Karpas-422 (cell line): Measurements from ENCODE around the gene CBX4. TPM values are rescaled to one million over a fixed set of nuclear protein-coding genes. Genes with fewer than 3 reads are reported as not detected.
A peak's percentile ranks its signal among the peaks of the same experiment; 100 is the strongest.

Experiments
- DNase-seq: peaks from one replicate; pipeline ENCODE4 v3.0.0-alpha.2; 2015
- H2AFZ ChIP-seq: fragments of 200-600 bp; sonication (generic); 2 replicates; pipeline ENCODE4 v1.6.1; 2014; ENCODE audit warnings: antibody characterized with exemption, low read length, mixed read lengths
- H3K27ac ChIP-seq: fragments of 200-600 bp; sonication (generic); 2 replicates; pipeline ENCODE4 v1.5.1; 2014; ENCODE audit warnings: mild to moderate bottlenecking, low read length, moderate library complexity
- H3K27me3 ChIP-seq: fragments of 200-600 bp; sonication (generic); 2 replicates; pipeline ENCODE4 v1.6.1; 2014; ENCODE audit warnings: low read length, mixed read lengths
- H3K36me3 ChIP-seq: fragments of 200-600 bp; sonication (generic); 2 replicates; pipeline ENCODE4 v1.6.1; 2014; ENCODE audit warnings: low read length, mixed read lengths; ENCODE audit not compliant: insufficient read depth
- H3K4me1 ChIP-seq: fragments of 200-600 bp; sonication (generic); 2 replicates; pipeline ENCODE4 v1.6.1; 2014; ENCODE audit warnings: mild to moderate bottlenecking, low read length, mixed read lengths
- H3K4me2 ChIP-seq: fragments of 200-600 bp; sonication (generic); 2 replicates; pipeline ENCODE4 v1.6.1; 2014; ENCODE audit warnings: low read length, low read depth, mild to moderate bottlenecking; ENCODE audit not compliant: poor library complexity, severe bottlenecking
- H3K4me3 ChIP-seq: fragments of 200-600 bp; sonication (generic); 2 replicates; pipeline ENCODE4 v1.5.1; 2014; ENCODE audit warnings: mild to moderate bottlenecking, antibody characterized with exemption, low read length, mixed read lengths
- H3K79me2 ChIP-seq: fragments of 200-600 bp; sonication (generic); 2 replicates; pipeline ENCODE4 v1.6.1; 2014; ENCODE audit warnings: mild to moderate bottlenecking, low read length, mixed read lengths
- H3K9ac ChIP-seq: fragments of 200-600 bp; sonication (generic); 2 replicates; pipeline ENCODE4 v1.6.0; 2014; ENCODE audit warnings: low read length
- H3K9me2 ChIP-seq: fragments of 200-600 bp; sonication (generic), shearing (Covaris generic); replicated peaks from 2 replicates; pipeline ENCODE4 v1.6.0; 2014; ENCODE audit warnings: mild to moderate bottlenecking, low read length, moderate library complexity; ENCODE audit not compliant: insufficient read depth
- H3K9me3 ChIP-seq: fragments of 300-700, 200-600 bp; sonication (generic); 2 replicates; pipeline ENCODE4 v1.6.1; 2014; ENCODE audit warnings: low read length, mixed read lengths
- H4K20me1 ChIP-seq: fragments of 200-600 bp; sonication (generic); 2 replicates; pipeline ENCODE4 v1.6.1; 2014; ENCODE audit warnings: mild to moderate bottlenecking, antibody characterized with exemption, low read length, low read depth; ENCODE audit not compliant: insufficient read depth
- total RNA-seq: library from RNA; depleted of rRNA; stranded (reverse); fragments of >200 nt; shearing (Covaris generic); gene quantifications from 2 replicates; pipeline ENCODE4 v1.2.3, GENCODE V29; 2014; ENCODE audit warnings: low replicate concordance

The CBX4 gene
- total RNA-seq, 1 experiment from 2014 or later: 33.3 TPM

GRCh38 chr17:79800325-79801155 is 38.7 kb downstream of the CBX4 start:
- Histone ChIP-seq H3K9me3 (no peaks in the 10 kb centered on the region), H3K4me2 (peak overlapping the region; percentile 74), H3K79me2 (peaks cover 12% of the 10 kb centered on the region), H2AFZ (peak overlapping the region; percentile 81; the same call in 1 of the 2 replicates), H3K4me3 (peak overlapping the region; percentile 60), H3K27ac (no peak overlapping the region), H3K9me2 (no peaks in the 10 kb centered on the region), H4K20me1 (no peaks in the 10 kb centered on the region), H3K36me3 (no peaks in the 10 kb centered on the region), H3K27me3 (no peaks in the 10 kb centered on the region), H3K9ac (peak overlapping the region; percentile 65), H3K4me1 (peaks cover 55% of the 10 kb centered on the region)
- peak; percentile 88 for DNase-seq

GRCh38 chr17:79799538-79800324 is 39.5 kb downstream of the CBX4 start:
- H3K9ac ChIP-seq: peak overlapping the region; percentile 20
- H3K27ac ChIP-seq: no peak overlapping the region
- H3K9me2 ChIP-seq: no peaks in the 10 kb centered on the region
- peaks cover 6% of the 10 kb centered on the region; the same call in 1 of the 2 replicates for H3K36me3 ChIP-seq
- H3K4me3 ChIP-seq: peak overlapping the region; percentile 60
- H3K4me2 ChIP-seq: peak overlapping the region; percentile 74
- peaks cover 18% of the 10 kb centered on the region for H3K79me2 ChIP-seq
- no peaks in the 10 kb centered on the region for H3K9me3 ChIP-seq
- H3K4me1 ChIP-seq: peaks cover 53% of the 10 kb centered on the region
- no peak overlapping the region; the same call in 1 of the 2 replicates for H2AFZ ChIP-seq
- DNase-seq: no peak
- no peaks in the 10 kb centered on the region for H3K27me3 ChIP-seq
- peaks cover 6% of the 10 kb centered on the region for H4K20me1 ChIP-seq

- no peaks in the 10 kb centered on the region for H3K9me2 ChIP-seq
- H4K20me1 ChIP-seq: peaks cover 11% of the 10 kb centered on the region
- no peak for DNase-seq
- peaks cover 10% of the 10 kb centered on the region; the same call in 1 of the 2 replicates for H3K36me3 ChIP-seq
- H3K4me2 ChIP-seq: no peak overlapping the region
- no peaks in the 10 kb centered on the region for H3K27me3 ChIP-seq
- H3K79me2 ChIP-seq: peaks cover 19% of the 10 kb centered on the region
- no peak overlapping the region for H3K27ac ChIP-seq
- H3K4me1 ChIP-seq: peaks cover 52% of the 10 kb centered on the region
- H2AFZ ChIP-seq: no peak overlapping the region
- H3K9ac ChIP-seq: no peak overlapping the region
- H3K4me3 ChIP-seq: no peak overlapping the region
- H3K9me3 ChIP-seq: no peaks in the 10 kb centered on the region
Measured at GRCh38 chr17:79799174-79799537, 40.1 kb downstream of the CBX4 start.

GRCh38 chr17:79798299-79799173 is 40.7 kb downstream of the CBX4 start:
- H3K4me1 ChIP-seq: peaks cover 45% of the 10 kb centered on the region
- no peaks in the 10 kb centered on the region for H3K27me3 ChIP-seq
- DNase-seq: no peak

GRCh38 chr17:79797492-79798298 is 41.5 kb downstream of the CBX4 start:
- H3K27me3 ChIP-seq: no peaks in the 10 kb centered on the region
- H3K27ac ChIP-seq: no peak overlapping the region
- H3K9me2 ChIP-seq: no peaks in the 10 kb centered on the region
- H3K4me1 ChIP-seq: peaks cover 41% of the 10 kb centered on the region
- H3K4me2 ChIP-seq: peak overlapping the region; percentile 67
- peaks cover 12% of the 10 kb centered on the region; the same call in 1 of the 2 replicates for H3K36me3 ChIP-seq
- H3K4me3 ChIP-seq: peak overlapping the region; percentile 62; the same call in 1 of the 2 replicates
- H3K9ac ChIP-seq: peak overlapping the region; percentile 68
- H3K9me3 ChIP-seq: no peaks in the 10 kb centered on the region
- peaks cover 11% of the 10 kb centered on the region for H4K20me1 ChIP-seq
- peaks cover 19% of the 10 kb centered on the region for H3K79me2 ChIP-seq
- no peak overlapping the region for H2AFZ ChIP-seq
- no peak for DNase-seq

More at GRCh38 chr17:79798299-79799173, 40.7 kb downstream of the CBX4 start:
- Histone ChIP-seq H3K4me3 (peak overlapping the region; percentile 62; the same call in 1 of the 2 replicates), H3K9ac (peak overlapping the region; percentile 68; the same call in 1 of the 2 replicates), H3K9me2 (no peaks in the 10 kb centered on the region), H3K27ac (no peak overlapping the region), H3K36me3 (peaks cover 12% of the 10 kb centered on the region; the same call in 1 of the 2 replicates), H2AFZ (no peak overlapping the region), H4K20me1 (peaks cover 11% of the 10 kb centered on the region), H3K4me2 (peak overlapping the region; percentile 67), H3K9me3 (no peaks in the 10 kb centered on the region), H3K79me2 (peaks cover 19% of the 10 kb centered on the region)

- Histone ChIP-seq H3K79me2 (peaks cover 19% of the 10 kb centered on the region), H3K9me2 (no peaks in the 10 kb centered on the region), H3K4me3 (peak within 1 kb of the TSS; percentile 81), H3K9me3 (no peaks in the 10 kb centered on the region), H3K9ac (peak within 1 kb of the TSS; percentile 95), H3K36me3 (peaks cover 12% of the 10 kb centered on the region; the same call in 1 of the 2 replicates), H3K4me1 (peaks cover 41% of the 10 kb centered on the region), H3K4me2 (peak within 1 kb of the TSS; percentile 96), H3K27me3 (no peaks in the 10 kb centered on the region), H4K20me1 (peaks cover 11% of the 10 kb centered on the region), H2AFZ (peak within 1 kb of the TSS; percentile 65; the same call in 1 of the 2 replicates), H3K27ac (peak within 1 kb of the TSS; percentile 64)
- DNase-seq: peak; percentile 100
Measured at GRCh38 chr17:79796763-79797491, 42.3 kb downstream of the CBX4 start, which contains the start of gene CBX8. TSS of gene CBX8 (minus strand) at chr17:79797077. CDS start at chr17:79796998, 79 bp downstream.
